Skeletal muscle cell (primary cell): ENCODE results near the gene FSHR.

Experiments
- DNase-seq: peaks from one replicate; pipeline ENCODE4 v3.0.0-alpha.2; 2010; ENCODE audit warnings: low read depth
- H3K4me3 ChIP-seq: 2 replicates; pipeline ENCODE4 v1.5.1; 2011; ENCODE audit warnings: low read depth, mild to moderate bottlenecking, control low read depth, low read length, moderate library complexity

The FSHR gene

DNA sequence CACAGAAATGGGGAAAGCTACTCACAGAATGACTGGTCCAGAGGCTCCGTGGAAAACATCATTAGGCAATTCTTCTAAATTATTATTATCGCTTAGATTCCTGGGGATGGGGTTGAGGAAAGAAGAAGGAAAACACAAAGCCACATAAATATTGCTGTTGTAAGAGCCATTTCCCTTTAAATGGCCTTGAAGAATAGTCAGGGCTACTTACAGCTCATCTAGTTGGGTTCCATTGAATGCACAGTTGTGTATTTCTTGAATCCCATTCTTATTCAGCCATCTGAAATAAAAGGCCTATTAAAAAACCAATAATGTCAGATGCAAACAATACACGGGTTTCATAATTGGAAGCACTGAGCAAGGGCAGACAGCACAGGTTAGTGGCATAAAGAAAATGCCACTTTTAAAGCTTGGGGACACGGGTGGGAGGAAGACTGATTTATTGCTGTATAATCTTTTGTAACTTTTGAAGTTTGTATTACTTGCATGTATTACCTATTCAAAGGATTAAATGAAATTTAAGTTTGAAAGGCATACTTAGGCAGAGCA, 171.4 kb downstream of the FSHR start:
- no peak overlapping the region for H3K4me3 ChIP-seq
- DNase-seq: no peak

DNA sequence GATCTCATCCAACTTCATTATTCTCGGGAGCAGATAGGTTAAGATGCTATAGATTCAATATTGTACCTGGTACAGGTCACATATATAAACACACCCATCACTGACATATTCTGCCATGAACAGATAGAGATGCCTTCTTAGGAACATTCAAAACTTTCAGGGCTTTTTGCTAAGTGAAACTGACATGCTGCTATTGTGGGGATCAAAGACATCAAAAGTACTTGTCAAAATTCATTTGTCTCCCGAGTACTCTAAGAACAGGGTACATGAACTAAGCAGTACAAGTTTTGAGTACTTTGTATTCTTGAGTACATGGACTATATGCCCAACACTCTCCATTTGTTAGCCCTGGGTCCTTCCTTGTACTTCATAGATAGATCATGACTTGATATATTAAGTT, 173.5 kb downstream of the FSHR start:
- DNase-seq: no peak
- H3K4me3 ChIP-seq: no peak overlapping the region

GRCh38 chr2:48979691-48980090, 174.6 kb downstream of the FSHR start:
- H3K4me3 ChIP-seq: no peak overlapping the region
- DNase-seq: no peak

DNA sequence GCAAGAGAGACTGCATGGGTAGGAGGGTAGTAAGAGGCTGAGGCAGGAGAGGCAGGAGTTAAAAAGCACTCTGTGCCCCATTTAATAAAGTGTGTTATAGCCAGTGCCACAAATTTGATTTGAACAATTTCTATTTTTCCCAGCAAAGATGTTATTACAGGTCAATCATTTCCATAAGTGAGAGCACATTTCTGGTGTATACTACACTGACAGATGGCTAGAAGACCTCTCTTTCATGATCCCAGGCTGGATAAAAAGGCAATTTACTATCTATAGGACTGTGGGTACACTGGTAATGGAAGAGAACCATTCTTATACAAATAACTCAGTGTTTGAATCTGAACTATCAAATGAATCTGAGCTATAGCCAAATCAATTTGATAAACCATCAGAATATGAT, 176.2 kb downstream of the FSHR start:
- no peak for DNase-seq

GRCh38 chr2:48971801-48972200, 182.5 kb downstream of the FSHR start:
- no peak for DNase-seq
- no peak overlapping the region for H3K4me3 ChIP-seq

More for the DNA sequence above, 176.2 kb downstream of the FSHR start:
- H3K4me3 ChIP-seq: no peak overlapping the region

- H3K4me3 ChIP-seq: no peak overlapping the region
- no peak for DNase-seq
Observed at GRCh38 chr2:48968011-48968410, 186.3 kb downstream of the FSHR start.

- no peak overlapping the region for H3K4me3 ChIP-seq
- DNase-seq: no peak
Observed at GRCh38 chr2:48965204-48965603, 189.1 kb downstream of the FSHR start.

DNA sequence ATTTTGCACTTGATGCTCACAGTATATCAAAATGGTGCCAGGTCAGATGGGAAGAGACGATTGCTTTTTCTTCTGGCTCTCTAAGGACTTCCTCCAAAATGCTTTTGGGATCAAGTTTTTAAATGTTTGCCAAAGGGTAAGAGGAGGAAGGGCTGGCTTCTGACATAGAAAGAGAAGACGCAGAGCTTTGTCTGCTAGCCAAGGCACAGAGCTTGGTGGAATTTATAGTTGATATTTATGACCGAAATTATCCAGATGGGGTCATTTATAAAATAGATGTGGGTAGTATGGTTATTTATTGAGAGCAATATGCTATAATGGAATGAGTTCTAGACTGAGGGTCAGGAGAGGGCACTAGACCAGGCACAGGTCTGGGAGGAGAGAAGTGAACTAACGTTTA, 193.3 kb downstream of the FSHR start:
- no peak for DNase-seq

GRCh38 chr2:48954935-48955334, 199.4 kb downstream of the FSHR start:
- DNase-seq: no peak
- H3K4me3 ChIP-seq: no peak overlapping the region

More for the DNA sequence above, 193.3 kb downstream of the FSHR start:
- no peak overlapping the region for H3K4me3 ChIP-seq

GRCh38 chr2:48954311-48954710, 200.0 kb downstream of the FSHR start:
- DNase-seq: no peak
- H3K4me3 ChIP-seq: no peak overlapping the region

GRCh38 chr2:48952614-48953013, 201.7 kb downstream of the FSHR start:
- no peak for DNase-seq
- no peak overlapping the region for H3K4me3 ChIP-seq

DNA sequence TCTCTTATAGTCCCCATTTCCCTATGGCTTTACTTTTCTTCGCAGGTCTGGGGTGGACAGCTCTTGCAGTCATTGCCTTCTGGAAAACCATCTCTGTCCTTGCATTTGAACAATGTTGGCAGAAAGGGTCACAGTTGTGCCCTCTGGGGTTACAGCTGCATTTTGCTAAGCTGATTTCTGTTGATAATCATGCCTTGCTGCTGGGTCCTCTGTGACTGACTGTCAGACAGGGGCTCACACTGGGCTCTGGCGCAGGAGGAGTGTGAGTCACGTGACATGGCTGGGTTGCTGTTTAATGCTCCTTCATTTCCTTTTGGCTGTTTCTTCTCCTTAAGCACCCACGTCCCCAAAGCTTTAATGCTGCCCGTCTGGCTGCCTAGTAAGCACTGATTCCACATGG, 202.2 kb downstream of the FSHR start:
- no peak overlapping the region for H3K4me3 ChIP-seq
- DNase-seq: no peak

GRCh38 chr2:48948400-48949125, 205.8 kb downstream of the FSHR start:
- DNase-seq: no peak
- H3K4me3 ChIP-seq: no peak overlapping the region

- peak; percentile 8 for DNase-seq
- H3K4me3 ChIP-seq: no peak overlapping the region
Observed at GRCh38 chr2:48946449-48947048, 207.8 kb downstream of the FSHR start.

DNA sequence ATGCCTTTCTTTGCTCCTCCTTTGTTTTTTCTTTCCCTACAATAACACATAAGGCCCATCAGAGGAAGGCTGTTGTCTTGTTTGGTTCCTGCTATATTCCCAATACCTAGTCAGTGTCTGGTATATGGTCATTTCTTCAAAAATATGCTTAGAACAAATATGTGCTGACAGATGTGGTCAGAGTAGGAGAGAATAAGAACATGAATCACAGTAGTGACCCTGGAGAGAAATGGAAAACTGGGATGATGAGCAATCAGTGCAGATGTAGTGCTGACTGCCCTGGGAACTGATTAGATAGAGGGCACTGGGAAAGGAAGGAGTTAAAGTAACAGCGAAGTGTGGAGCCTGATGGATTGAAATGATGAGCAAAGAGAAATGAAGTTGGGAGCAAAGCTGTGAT, 209.4 kb downstream of the FSHR start:
- H3K4me3 ChIP-seq: no peak overlapping the region
- no peak for DNase-seq

DNA sequence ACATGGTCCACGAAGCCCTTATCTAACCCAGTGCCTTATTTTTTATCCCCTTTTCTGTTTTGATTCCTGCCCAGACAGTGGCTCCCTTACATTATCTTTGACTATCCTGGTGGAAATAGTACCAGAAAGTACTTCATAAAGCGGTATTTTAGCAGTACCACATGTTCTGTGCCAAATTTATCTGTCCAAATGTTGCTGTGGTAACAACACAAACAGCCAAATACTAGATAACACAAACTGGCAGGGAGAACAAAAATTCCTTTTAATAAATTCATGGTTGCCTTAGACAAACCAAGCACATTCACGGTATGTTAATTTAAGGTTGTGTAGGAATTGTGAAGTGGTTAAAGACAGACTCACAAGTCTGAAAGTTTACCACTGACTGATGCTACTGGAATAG, 210.9 kb downstream of the FSHR start:
- no peak for DNase-seq
- H3K4me3 ChIP-seq: no peak overlapping the region

DNA sequence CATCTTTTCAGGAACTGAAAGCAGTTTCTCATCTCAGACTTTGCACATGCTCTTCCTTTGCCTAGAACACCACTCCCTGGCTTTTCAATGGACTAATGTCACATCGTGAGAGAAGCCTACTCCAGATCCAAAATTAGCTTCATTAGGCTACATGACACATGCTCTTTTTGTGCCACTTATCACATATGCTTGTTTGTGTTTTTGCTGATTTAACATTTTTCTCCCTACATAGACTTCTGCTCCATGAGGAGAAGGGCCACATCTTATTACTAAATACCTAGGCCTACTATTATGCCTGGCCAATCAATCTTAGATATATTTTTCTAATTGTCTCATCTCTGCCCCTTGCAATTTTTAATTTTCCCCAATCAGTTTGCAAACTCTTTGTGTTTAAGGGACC, 212.4 kb downstream of the FSHR start:
- H3K4me3 ChIP-seq: no peak overlapping the region
- DNase-seq: no peak

DNA sequence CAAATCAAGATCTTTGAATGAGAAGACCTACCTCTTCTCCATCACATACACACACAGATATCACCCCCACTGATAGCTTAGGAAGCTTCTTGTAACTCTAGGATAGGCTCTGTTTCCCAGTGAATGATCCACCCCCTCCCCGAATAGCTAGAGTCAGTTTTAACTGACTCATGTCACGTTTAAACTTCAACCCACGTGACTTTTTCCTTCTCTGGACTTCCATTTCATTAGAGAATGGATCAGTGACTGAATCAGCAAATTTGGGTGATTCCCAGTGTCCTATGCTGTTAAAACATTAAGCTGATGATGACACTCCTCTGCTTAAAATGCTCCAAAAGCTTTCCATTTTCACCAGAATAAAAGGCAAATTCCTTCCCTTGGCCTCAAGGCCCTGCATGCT, 212.9 kb downstream of the FSHR start:
- no peak for DNase-seq
- no peak overlapping the region for H3K4me3 ChIP-seq

DNA sequence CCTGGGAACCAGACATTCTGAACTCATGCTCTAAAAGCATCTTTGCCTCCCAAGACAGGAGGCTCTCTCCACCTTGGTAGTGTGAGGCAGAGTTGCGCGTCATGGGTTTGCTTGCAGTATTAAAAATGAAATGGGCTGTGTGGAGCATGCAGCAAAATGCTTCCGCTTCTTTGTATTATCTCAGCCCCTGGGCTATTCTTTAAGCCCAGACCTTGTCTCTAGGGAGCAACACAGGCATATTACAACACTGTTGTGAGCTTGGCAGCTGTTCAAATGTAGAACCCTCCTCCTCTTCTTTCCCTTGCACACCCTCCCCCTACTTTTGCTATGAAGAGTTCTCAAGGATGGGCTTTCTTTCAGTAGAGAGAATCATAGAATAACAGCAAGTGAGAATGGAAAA, 213.7 kb downstream of the FSHR start:
- H3K4me3 ChIP-seq: no peak overlapping the region
- DNase-seq: peak; percentile 23

DNA sequence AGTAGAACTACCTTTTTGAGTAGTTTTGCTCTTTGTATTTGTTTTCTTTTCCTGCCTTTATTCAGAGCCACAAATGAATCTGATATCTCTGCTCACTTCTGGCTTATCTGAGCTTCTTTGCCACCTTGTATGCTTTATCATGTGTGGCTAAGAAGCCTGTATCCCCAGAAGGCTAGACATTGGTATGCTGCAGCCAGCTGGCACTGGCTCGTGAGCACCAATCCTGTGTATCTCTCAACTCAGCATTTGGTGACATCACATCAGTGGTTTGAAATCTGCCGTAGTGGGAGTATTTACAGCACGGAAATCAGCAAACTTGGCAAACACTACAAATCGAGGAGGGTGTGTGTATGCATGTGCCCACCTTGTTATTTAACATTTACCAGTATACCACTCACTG, 215.1 kb downstream of the FSHR start:
- DNase-seq: no peak
- no peak overlapping the region for H3K4me3 ChIP-seq

- DNase-seq: no peak
- no peak overlapping the region for H3K4me3 ChIP-seq
Observed at GRCh38 chr2:48938231-48938630, 216.1 kb downstream of the FSHR start.
